Loucy (cell line): ENCODE results near the gene RDH12.

Source experiments
- H2AFZ ChIP-seq: fragments of 200-600 bp; sonication (generic); 2 replicates; pipeline ENCODE4 v1.6.0; 2016; ENCODE audit warnings: antibody characterized with exemption, mild to moderate bottlenecking, low read length, moderate library complexity
- H3F3A ChIP-seq: fragments of 200-600 bp; 2 replicates; pipeline ENCODE4 v1.6.0; 2016; ENCODE audit warnings: antibody characterized with exemption, low read depth, mild to moderate bottlenecking
- H3K27me3 ChIP-seq: fragments of 200-600 bp; sonication (generic); 2 replicates; pipeline ENCODE4 v1.6.1; 2014; ENCODE audit warnings: low read length, mild to moderate bottlenecking; ENCODE audit not compliant: insufficient read depth, poor library complexity, severe bottlenecking
- H3K36me3 ChIP-seq: fragments of 200-600 bp; sonication (generic); 2 replicates; pipeline ENCODE4 v1.6.1; 2016; ENCODE audit warnings: low read length; ENCODE audit not compliant: insufficient read depth
- H3K4me1 ChIP-seq: fragments of 200-600 bp; sonication (generic); 2 replicates; pipeline ENCODE4 v1.5.1; 2014; ENCODE audit warnings: low read length, mild to moderate bottlenecking; ENCODE audit not compliant: insufficient read depth, poor library complexity, severe bottlenecking
- H3K4me2 ChIP-seq: fragments of 200-600 bp; sonication (generic); 2 replicates; pipeline ENCODE4 v1.6.0; 2014; ENCODE audit warnings: antibody characterized with exemption, low read length, low read depth, mild to moderate bottlenecking; ENCODE audit not compliant: poor library complexity, severe bottlenecking
- H3K4me3 ChIP-seq: fragments of 200-600 bp; sonication (generic); 2 replicates; pipeline ENCODE4 v1.5.1; 2014; ENCODE audit warnings: low read length, mild to moderate bottlenecking, mixed read lengths; ENCODE audit not compliant: poor library complexity, severe bottlenecking
- H3K79me2 ChIP-seq: fragments of 200-600 bp; sonication (generic); 2 replicates; pipeline ENCODE4 v1.6.1; 2014; ENCODE audit warnings: low read length; ENCODE audit not compliant: insufficient read depth
- H3K9ac ChIP-seq: fragments of 200-600 bp; sonication (generic); 2 replicates; pipeline ENCODE4 v1.6.0; 2014; ENCODE audit warnings: mild to moderate bottlenecking, low read depth, low read length, moderate library complexity; ENCODE audit not compliant: poor library complexity, severe bottlenecking
- H3K9me2 ChIP-seq: fragments of 200-600 bp; sonication (generic); replicated peaks from 2 replicates; pipeline ENCODE4 v1.6.1; 2016; ENCODE audit warnings: low read depth, low read length, mixed read lengths
- H3K9me3 ChIP-seq: fragments of 200-600 bp; sonication (generic); 2 replicates; pipeline ENCODE4 v1.6.1; 2014; ENCODE audit warnings: mild to moderate bottlenecking, antibody characterized with exemption, low read length, low read depth; ENCODE audit not compliant: insufficient read depth
- H4K20me1 ChIP-seq: fragments of 200-600 bp; sonication (generic); 2 replicates; pipeline ENCODE4 v1.6.0; 2014; ENCODE audit warnings: antibody characterized with exemption, low read length, mild to moderate bottlenecking; ENCODE audit not compliant: insufficient read depth, poor library complexity, severe bottlenecking
- CTCF ChIP-seq: fragments of 200-600 bp; sonication (generic); conservative IDR thresholded peaks from 2 replicates; pipeline ENCODE4 v1.5.1; 2014; ENCODE audit warnings: mild to moderate bottlenecking, antibody characterized with exemption, low read length
- EZH2phosphoT487 ChIP-seq: fragments of 200-600 bp; IDR thresholded peaks from 2 replicates; pipeline ENCODE4 v1.6.1; 2018; ENCODE audit warnings: antibody characterized with exemption, mild to moderate bottlenecking, moderate library complexity, borderline replicate concordance

Gene RDH12

GRCh38 chr14:67673451-67673850, 28.2 kb upstream of the RDH12 start:
- Histone ChIP-seq H3K4me2 (peak overlapping the region; percentile 99), H3K4me1 (peaks cover 32% of the 10 kb centered on the region), H4K20me1 (peaks cover 27% of the 10 kb centered on the region), H3F3A (no peaks in the 10 kb centered on the region), H2AFZ (no peak overlapping the region), H3K27me3 (no peaks in the 10 kb centered on the region), H3K9ac (peak overlapping the region; percentile 76), H3K4me3 (peak overlapping the region; percentile 88), H3K79me2 (peaks cover 51% of the 10 kb centered on the region), H3K9me3 (no peaks in the 10 kb centered on the region), H3K36me3 (peaks cover 22% of the 10 kb centered on the region; the same call in 1 of the 2 replicates), H3K9me2 (no peaks in the 10 kb centered on the region)
- TF ChIP-seq EZH2phosphoT487, result no peak
- no peak for TF ChIP-seq CTCF

GRCh38 chr14:67674139-67674479, 27.6 kb upstream of the RDH12 start:
- Histone ChIP-seq H2AFZ (peak overlapping the region; percentile 91), H3K9me2 (no peaks in the 10 kb centered on the region), H3K9me3 (no peaks in the 10 kb centered on the region), H3K4me1 (peaks cover 32% of the 10 kb centered on the region), H3K36me3 (peaks cover 28% of the 10 kb centered on the region; the same call in 1 of the 2 replicates), H3K9ac (peak overlapping the region; percentile 76), H3F3A (no peaks in the 10 kb centered on the region), H3K4me3 (peak overlapping the region; percentile 88), H3K4me2 (peak overlapping the region; percentile 99), H3K79me2 (peaks cover 48% of the 10 kb centered on the region), H3K27me3 (no peaks in the 10 kb centered on the region), H4K20me1 (peaks cover 27% of the 10 kb centered on the region)
- TF ChIP-seq EZH2phosphoT487, result no peak
- TF ChIP-seq CTCF, result peak; percentile 40

GRCh38 chr14:67674480-67675218, 27.0 kb upstream of the RDH12 start, which contains the start of gene VTI1B:
VTI1B (minus strand) TSS chr14:67674632; CDS start chr14:67674489, 143 bp downstream.
- H2AFZ ChIP-seq, result peak within 1 kb of the TSS; percentile 91

More at GRCh38 chr14:67674480-67675218, 27.0 kb upstream of the RDH12 start, which contains the start of gene VTI1B:
- no peaks in the 10 kb centered on the region for H3K9me2 ChIP-seq
- H3K4me3 ChIP-seq, result peak within 1 kb of the TSS; percentile 88
- H3K27me3 ChIP-seq, result no peaks in the 10 kb centered on the region
- H3K4me2 ChIP-seq, result peak within 1 kb of the TSS; percentile 99
- peak within 1 kb of the TSS; percentile 76 for H3K9ac ChIP-seq
- TF ChIP-seq EZH2phosphoT487 (no peak), CTCF (no peak)
- H3K79me2 ChIP-seq, result peaks cover 43% of the 10 kb centered on the region
- no peaks in the 10 kb centered on the region for H3K9me3 ChIP-seq
- peaks cover 30% of the 10 kb centered on the region; the same call in 1 of the 2 replicates for H3K36me3 ChIP-seq
- H4K20me1 ChIP-seq, result peaks cover 27% of the 10 kb centered on the region
- H3K4me1 ChIP-seq, result peaks cover 32% of the 10 kb centered on the region
- no peaks in the 10 kb centered on the region for H3F3A ChIP-seq
